IMR-90 (cell line): Measurements from ENCODE around the gene UBE2C.

ENCODE experiments used
- CEBPB ChIP-seq: IDR thresholded peaks from 2 replicates; pipeline ENCODE4 v1.6.1; 2012; ENCODE audit warnings: low read depth, low read length, improper control_type of control experiment
- FOS ChIP-seq: fragments of 150-350 bp; IDR thresholded peaks from 2 replicates; pipeline ENCODE4 v1.6.1; 2016; ENCODE audit warnings: low read depth, low read length
- MAFK ChIP-seq: IDR thresholded peaks from 2 replicates; pipeline ENCODE4 v1.6.1; 2012; ENCODE audit warnings: low read depth, low read length, improper control_type of control experiment
- MAZ ChIP-seq: IDR thresholded peaks from 2 replicates; pipeline ENCODE4 v1.6.1; 2012; ENCODE audit warnings: low read depth, mild to moderate bottlenecking, low read length, improper control_type of control experiment, moderate library complexity, borderline replicate concordance
- MXI1 ChIP-seq: IDR thresholded peaks from 2 replicates; pipeline ENCODE4 v1.6.1; 2012; ENCODE audit warnings: low read depth, mild to moderate bottlenecking, low read length, moderate library complexity, borderline replicate concordance
- NFE2L2 ChIP-seq: fragments of 150-350 bp; IDR thresholded peaks from 2 replicates; pipeline ENCODE4 v1.6.1; 2016; ENCODE audit warnings: low read depth, mild to moderate bottlenecking, low read length
- POLR2A ChIP-seq: IDR thresholded peaks from 2 replicates; pipeline ENCODE4 v1.6.1; 2012; ENCODE audit warnings: mild to moderate bottlenecking, low read depth, low read length
- RAD21 ChIP-seq: IDR thresholded peaks from 2 replicates; pipeline ENCODE4 v1.6.1; 2012; ENCODE audit warnings: low read length, improper control_type of control experiment
- RCOR1 ChIP-seq: IDR thresholded peaks from 2 replicates; pipeline ENCODE4 v1.6.1; 2012; ENCODE audit warnings: mild to moderate bottlenecking, low read length, improper control_type of control experiment; ENCODE audit not compliant: insufficient replicate concordance
- RFX5 ChIP-seq: IDR thresholded peaks from 2 replicates; pipeline ENCODE4 v1.8.0; 2012; ENCODE audit warnings: low read depth, mild to moderate bottlenecking, low read length, moderate library complexity
- TF ChIP-seq, protein P1 (sequence below): conservative IDR thresholded peaks from 2 replicates; pipeline ENCODE4 v1.5.1; 2012; ENCODE audit warnings: mild to moderate bottlenecking, low read depth, low read length, improper control_type of control experiment
- TF ChIP-seq, protein P2 (sequence below): fragments of 150-350 bp; IDR thresholded peaks from 2 replicates; pipeline ENCODE4 v1.6.1; 2017; ENCODE audit warnings: mild to moderate bottlenecking, antibody characterized with exemption, low read length, low read depth

DNA sequence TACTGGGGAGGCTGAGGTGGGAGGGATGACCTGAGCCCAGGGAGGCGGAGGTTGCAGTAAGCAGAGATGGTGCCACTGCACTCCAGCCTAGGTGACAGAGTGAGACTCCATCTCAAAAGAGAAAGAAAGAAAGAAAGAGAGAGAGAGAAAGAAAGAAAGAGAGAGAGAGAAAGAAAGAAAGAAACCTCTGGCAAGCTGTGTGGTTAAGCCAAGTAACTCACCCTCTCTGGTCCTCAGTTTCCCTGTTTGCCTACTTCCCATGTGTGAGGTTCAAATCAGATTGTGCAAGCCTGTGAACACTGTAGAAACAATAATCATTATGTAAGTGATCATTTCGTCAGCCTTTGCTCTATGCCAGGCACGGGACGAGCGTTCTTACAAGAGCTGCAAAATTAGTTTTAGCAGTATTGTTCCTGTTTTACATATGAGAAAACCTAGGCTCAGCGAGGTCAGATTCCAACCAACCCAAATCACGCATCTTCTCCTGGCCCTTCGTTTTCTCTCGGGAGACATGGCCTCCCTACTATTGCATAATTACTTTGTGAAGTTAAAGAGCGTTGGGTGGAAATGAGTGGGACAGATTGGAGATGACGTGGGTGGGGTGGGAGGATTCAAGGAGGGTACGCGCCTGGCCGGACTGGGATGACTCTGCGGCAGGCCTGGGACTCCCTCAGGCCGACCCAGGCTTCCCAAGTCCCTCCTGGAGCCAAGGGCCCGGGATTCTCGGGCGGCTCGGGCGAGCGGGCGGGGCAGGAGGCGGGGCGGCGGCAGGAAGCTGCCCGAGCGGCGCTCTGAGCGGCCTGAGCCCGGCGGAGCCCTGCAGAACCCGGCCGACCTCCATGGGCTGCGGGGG, 20.8 kb downstream of the UBE2C start, which contains the start of gene SNX21:
- TF ChIP-seq MAFK (no peak), RAD21 (no peak), POLR2A (no peak; the same call in 1 of the 2 replicates), NFE2L2 (no peak), MXI1 (no peak), RCOR1 (no peak), RFX5 (no peak), CEBPB (peak; percentile 98), FOS (no peak), MAZ (peak; percentile 69; the same call in 1 of the 2 replicates)
- TF ChIP-seq, protein P1, sequence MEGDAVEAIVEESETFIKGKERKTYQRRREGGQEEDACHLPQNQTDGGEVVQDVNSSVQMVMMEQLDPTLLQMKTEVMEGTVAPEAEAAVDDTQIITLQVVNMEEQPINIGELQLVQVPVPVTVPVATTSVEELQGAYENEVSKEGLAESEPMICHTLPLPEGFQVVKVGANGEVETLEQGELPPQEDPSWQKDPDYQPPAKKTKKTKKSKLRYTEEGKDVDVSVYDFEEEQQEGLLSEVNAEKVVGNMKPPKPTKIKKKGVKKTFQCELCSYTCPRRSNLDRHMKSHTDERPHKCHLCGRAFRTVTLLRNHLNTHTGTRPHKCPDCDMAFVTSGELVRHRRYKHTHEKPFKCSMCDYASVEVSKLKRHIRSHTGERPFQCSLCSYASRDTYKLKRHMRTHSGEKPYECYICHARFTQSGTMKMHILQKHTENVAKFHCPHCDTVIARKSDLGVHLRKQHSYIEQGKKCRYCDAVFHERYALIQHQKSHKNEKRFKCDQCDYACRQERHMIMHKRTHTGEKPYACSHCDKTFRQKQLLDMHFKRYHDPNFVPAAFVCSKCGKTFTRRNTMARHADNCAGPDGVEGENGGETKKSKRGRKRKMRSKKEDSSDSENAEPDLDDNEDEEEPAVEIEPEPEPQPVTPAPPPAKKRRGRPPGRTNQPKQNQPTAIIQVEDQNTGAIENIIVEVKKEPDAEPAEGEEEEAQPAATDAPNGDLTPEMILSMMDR, result no peak
- TF ChIP-seq, protein P2, sequence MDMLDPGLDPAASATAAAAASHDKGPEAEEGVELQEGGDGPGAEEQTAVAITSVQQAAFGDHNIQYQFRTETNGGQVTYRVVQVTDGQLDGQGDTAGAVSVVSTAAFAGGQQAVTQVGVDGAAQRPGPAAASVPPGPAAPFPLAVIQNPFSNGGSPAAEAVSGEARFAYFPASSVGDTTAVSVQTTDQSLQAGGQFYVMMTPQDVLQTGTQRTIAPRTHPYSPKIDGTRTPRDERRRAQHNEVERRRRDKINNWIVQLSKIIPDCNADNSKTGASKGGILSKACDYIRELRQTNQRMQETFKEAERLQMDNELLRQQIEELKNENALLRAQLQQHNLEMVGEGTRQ, result no peak
